Left ventricle myocardium inferior (tissue), 1 donor: ENCODE measurements around the gene PLA2G2C. TPM values are rescaled to one million over a fixed set of nuclear protein-coding genes. Genes with fewer than 3 reads are reported as not detected.

Experiments
- DNase-seq: peaks from one replicate; pipeline ENCODE4 v3.0.0-alpha.2; 2020
- H3K27ac ChIP-seq: fragments of 200-600 bp; replicated peaks from 2 replicates; pipeline ENCODE4 v1.8.0; 2021
- H3K27me3 ChIP-seq: fragments of 200-600 bp; 2 replicates; pipeline ENCODE4 v1.8.0; 2021; ENCODE audit warnings: low read depth
- H3K36me3 ChIP-seq: fragments of 200-600 bp; 2 replicates; pipeline ENCODE4 v1.8.0; 2021
- H3K4me1 ChIP-seq: fragments of 200-600 bp; 2 replicates; pipeline ENCODE4 v1.8.0; 2021
- H3K4me3 ChIP-seq: fragments of 200-600 bp; 2 replicates; pipeline ENCODE4 v1.8.0; 2021; ENCODE audit warnings: mild to moderate bottlenecking, moderate library complexity
- H3K9me3 ChIP-seq: fragments of 200-600 bp; replicated peaks from 2 replicates; pipeline ENCODE4 v1.8.0; 2021
- CTCF ChIP-seq: fragments of 200-600 bp; IDR thresholded peaks from 2 replicates; pipeline ENCODE4 v1.8.0; 2021; ENCODE audit warnings: antibody characterized with exemption, mild to moderate bottlenecking, borderline replicate concordance
- intact Hi-C: fragments of 100-400 bp; cut with micrococcal nuclease; formaldehyde crosslinking; loops from one replicate; pipeline ENCODE4 v1.11.0; 2022
- total RNA-seq: library from RNA; stranded (reverse); fragmentation: NEBNext Ultra II Directional; extraction: Animal tissue kit (Norgen Biotek cat#: 25700); gene quantifications from one replicate; pipeline ENCODE4 v1.2.1, GENCODE V29; 2021
- donor health status: DM: no; HTN: yes; CAD: no; lungs with severe emphysema.

PLA2G2C gene
- total RNA-seq, 1 donor from 2014 or later: not detected

GRCh38 chr1:20147846-20148570, 38.3 kb downstream of the PLA2G2C start:
- H3K27me3 ChIP-seq: peaks cover 33% of the 10 kb centered on the region
- no peak overlapping the region for H3K4me3 ChIP-seq
- DNase-seq: no peak
- H3K4me1 ChIP-seq: peaks cover 14% of the 10 kb centered on the region
- H3K9me3 ChIP-seq: no peaks in the 10 kb centered on the region
- TF ChIP-seq CTCF: no peak
- no peaks in the 10 kb centered on the region for H3K36me3 ChIP-seq
- no peak overlapping the region for H3K27ac ChIP-seq
- intact Hi-C loops: no loop called here

- no peak for TF ChIP-seq CTCF
- intact Hi-C loops: no loop called here
Observed at GRCh38 chr1:20143734-20144565, 42.4 kb downstream of the PLA2G2C start.

GRCh38 chr1:20143318-20143717, 43.0 kb downstream of the PLA2G2C start:
- DNase-seq: no peak
- no peak for TF ChIP-seq CTCF
- Histone ChIP-seq H3K9me3 (no peaks in the 10 kb centered on the region), H3K36me3 (no peaks in the 10 kb centered on the region), H3K4me3 (no peak overlapping the region), H3K4me1 (no peaks in the 10 kb centered on the region), H3K27me3 (peaks cover 15% of the 10 kb centered on the region), H3K27ac (no peak overlapping the region)
- intact Hi-C loops: no loop called here

More at GRCh38 chr1:20143734-20144565, 42.4 kb downstream of the PLA2G2C start:
- H3K4me1 ChIP-seq: no peaks in the 10 kb centered on the region
- H3K4me3 ChIP-seq: no peak overlapping the region
- no peaks in the 10 kb centered on the region for H3K36me3 ChIP-seq
- no peaks in the 10 kb centered on the region for H3K9me3 ChIP-seq
- DNase-seq: no peak
- no peak overlapping the region for H3K27ac ChIP-seq
- H3K27me3 ChIP-seq: peaks cover 21% of the 10 kb centered on the region

GRCh38 chr1:20142001-20142710, 44.2 kb downstream of the PLA2G2C start:
- DNase-seq: no peak
- H3K9me3 ChIP-seq: no peaks in the 10 kb centered on the region
- no peaks in the 10 kb centered on the region for H3K36me3 ChIP-seq
- intact Hi-C loops: no loop called here
- H3K4me3 ChIP-seq: no peak overlapping the region
- no peak overlapping the region for H3K27ac ChIP-seq
- peaks cover 9% of the 10 kb centered on the region for H3K27me3 ChIP-seq
- H3K4me1 ChIP-seq: no peaks in the 10 kb centered on the region
- TF ChIP-seq CTCF: no peak

- DNase-seq: no peak
- TF ChIP-seq CTCF: no peak
- Histone ChIP-seq H3K4me1 (no peaks in the 10 kb centered on the region), H3K36me3 (no peaks in the 10 kb centered on the region), H3K9me3 (no peaks in the 10 kb centered on the region), H3K4me3 (no peak overlapping the region), H3K27me3 (peaks cover 9% of the 10 kb centered on the region), H3K27ac (no peak overlapping the region)
- intact Hi-C loops: no loop called here
Observed at GRCh38 chr1:20141466-20141865, 44.9 kb downstream of the PLA2G2C start.
